Measurements from ENCODE around the gene FBXO3.

GRCh38 chr11:33801821-33802193 lies 27.5 kb upstream of the FBXO3 start:
- TF ChIP-seq CTCF (IDR thresholded peaks at IDR 0.05 in 4 of 5, conservative IDR thresholded peaks at IDR 0.05 in 1 of 5): no peak
- no peak for TF ChIP-seq POLR2A (IDR thresholded peaks at IDR 0.05)
